ENCODE measurements around the gene SHROOM3. TPM values are rescaled to one million over a fixed set of nuclear protein-coding genes. Genes with fewer than 3 reads are reported as not detected.

The SHROOM3 gene
- total and polyA plus RNA-seq, 2 donors (not counting 3 experiments of a cell fraction or from before 2014, with no cell fraction given): 2.7 to 6.7 TPM

- Histone ChIP-seq H3K4me1 (ENCODE audit: control insufficient read depth, extremely low read depth, insufficient read depth, low read length) (peaks cover 19% of the 10 kb centered on the region), H3K27me3 (ENCODE audit: control insufficient read depth in 2 of 2, insufficient read depth in 2 of 2, low read length in 2 of 2) (no peaks in the 10 kb centered on the region)
- intact Hi-C loops (cut with micrococcal nuclease): loop anchor here (1.0 to 5.0 kb wide), 3 partner anchors 44 to 111 kb away; no protein-coding TSS in a partner anchor
These were observed 112.0 kb downstream of the SHROOM3 start for GRCh38 chr4:76546759-76547742.

More at GRCh38 chr4:76546759-76547742, 112.0 kb downstream of the SHROOM3 start:
- H3K27ac ChIP-seq (ENCODE audit: insufficient read depth, low read depth, low read length): peak overlapping the region; percentile 84
- H3K9ac ChIP-seq (replicated peaks; ENCODE audit: extremely low read depth, insufficient read depth, low read length): peak overlapping the region; percentile 68
- H3K4me2 ChIP-seq (ENCODE audit: insufficient read depth, low read length): peak overlapping the region; percentile 96
- no TSS peak for BruUV-seq (replicated peaks)
- H4K20me1 ChIP-seq (replicated peaks; ENCODE audit: control insufficient read depth, extremely low read depth, insufficient read depth, low read length): no peaks in the 10 kb centered on the region
- no peaks in the 10 kb centered on the region for H3K36me3 ChIP-seq (ENCODE audit: control insufficient read depth in 2 of 2, extremely low read depth in 1 of 2, insufficient read depth in 2 of 2, low read length in 2 of 2)
- peak overlapping the region; percentile 90 for H2AFZ ChIP-seq (ENCODE audit: low read depth, low read length)
- H3K9me1 ChIP-seq (replicated peaks; ENCODE audit: control insufficient read depth, extremely low read depth, insufficient read depth, low read length): no peaks in the 10 kb centered on the region
- CTCF ChIA-PET: interaction anchor here (0.7 to 1.0 kb wide), 4 partner anchors 11 to 498 kb away, joined by 3 to 4 read pairs (median 4); no protein-coding TSS in a partner anchor
- dilution Hi-C loops (cut with MboI; ENCODE audit: extremely low pct_ligation_motif_present, low sequenced_read_pairs): no loop called here
- POLR2A ChIA-PET: no interaction called here
- H3K79me2 ChIP-seq (ENCODE audit: control insufficient read depth, insufficient read depth, low read length): no peaks in the 10 kb centered on the region
- TF ChIP-seq POLR2A (IDR thresholded peaks at IDR 0.05; ENCODE audit: low read depth, low read length) (no peak), CTCF (IDR thresholded peaks at IDR 0.05; ENCODE audit: extremely low read depth in 1 of 2, insufficient read depth in 1 of 2, low read depth in 1 of 2, low read length in 2 of 2) (no peak), GATA2 (IDR thresholded peaks at IDR 0.05; ENCODE audit: insufficient read depth, insufficient read length, low read depth, low read length) (peak; percentile 69), EZH2 (IDR thresholded peaks at IDR 0.05; ENCODE audit: borderline replicate concordance, low read depth, low read length, severe bottlenecking) (no peak), MAX (IDR thresholded peaks at IDR 0.05; ENCODE audit: insufficient read depth, insufficient read length) (no peak), FOS (IDR thresholded peaks at IDR 0.05; ENCODE audit: borderline replicate concordance, insufficient read depth, low read length) (peak; percentile 84), JUN (IDR thresholded peaks at IDR 0.05; ENCODE audit: borderline replicate concordance, insufficient read depth, insufficient read length, low read depth) (peak; percentile 60), POLR2AphosphoS5 (IDR thresholded peaks at IDR 0.05; ENCODE audit: insufficient read depth, low read depth, low read length) (peak; percentile 57), MYC (IDR thresholded peaks at IDR 0.05; ENCODE audit: low read depth, low read length) (no peak)
- DNase-seq (ENCODE audit: low read depth, low spot score) (peak; percentile 90), FAIRE-seq (peak; percentile 89)
- peak overlapping the region in 2 of 3 experiments; percentile 9 to 59 for H3K4me3 ChIP-seq (replicated peaks in 1 of 3; ENCODE audit: insufficient read depth in 1 of 3, low read depth in 1 of 3, low read length in 3 of 3)
- H3K9me3 ChIP-seq (replicated peaks; ENCODE audit: control insufficient read depth, insufficient read depth, low read length): no peaks in the 10 kb centered on the region

Data from endothelial cell of umbilical vein (primary cell).